NCI-H524 treated with DMSO at 0.1 percent for 48 hours (cell line): ENCODE results near the gene PRKAG3.

Experiments
- DNase-seq: peaks from one replicate; lab custom pipeline; 2025; lab: John Stamatoyannopoulos, UW

The PRKAG3 gene

DNA sequence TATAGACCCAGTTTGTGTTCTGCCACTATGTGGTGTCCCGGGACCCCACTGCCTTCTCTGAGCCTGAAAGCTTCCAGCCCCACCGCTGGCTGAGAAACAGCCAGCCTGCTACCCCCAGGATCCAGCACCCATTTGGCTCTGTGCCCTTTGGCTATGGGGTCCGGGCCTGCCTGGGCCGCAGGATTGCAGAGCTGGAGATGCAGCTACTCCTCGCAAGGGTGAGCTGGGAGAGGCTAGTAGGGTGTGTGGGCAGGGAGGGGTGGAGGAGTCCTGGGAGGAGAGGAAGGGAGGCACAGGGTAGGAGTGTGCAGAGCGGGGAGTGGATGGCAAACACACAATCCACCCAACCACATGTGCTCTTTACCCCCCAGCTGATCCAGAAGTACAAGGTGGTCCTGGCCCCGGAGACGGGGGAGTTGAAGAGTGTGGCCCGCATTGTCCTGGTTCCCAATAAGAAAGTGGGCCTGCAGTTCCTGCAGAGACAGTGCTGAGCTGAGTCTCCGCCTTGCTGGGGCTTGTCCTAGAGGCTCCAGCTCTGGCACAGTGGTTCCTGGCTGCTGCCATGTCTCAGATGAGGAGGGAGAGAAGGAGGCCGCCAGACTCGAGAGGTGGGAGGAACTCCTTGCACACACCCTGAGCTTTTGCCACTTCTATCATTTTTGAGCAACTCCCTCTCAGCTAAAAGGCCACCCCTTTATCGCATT, 16.9 kb downstream of the PRKAG3 start:
- no peak for DNase-seq

DNA sequence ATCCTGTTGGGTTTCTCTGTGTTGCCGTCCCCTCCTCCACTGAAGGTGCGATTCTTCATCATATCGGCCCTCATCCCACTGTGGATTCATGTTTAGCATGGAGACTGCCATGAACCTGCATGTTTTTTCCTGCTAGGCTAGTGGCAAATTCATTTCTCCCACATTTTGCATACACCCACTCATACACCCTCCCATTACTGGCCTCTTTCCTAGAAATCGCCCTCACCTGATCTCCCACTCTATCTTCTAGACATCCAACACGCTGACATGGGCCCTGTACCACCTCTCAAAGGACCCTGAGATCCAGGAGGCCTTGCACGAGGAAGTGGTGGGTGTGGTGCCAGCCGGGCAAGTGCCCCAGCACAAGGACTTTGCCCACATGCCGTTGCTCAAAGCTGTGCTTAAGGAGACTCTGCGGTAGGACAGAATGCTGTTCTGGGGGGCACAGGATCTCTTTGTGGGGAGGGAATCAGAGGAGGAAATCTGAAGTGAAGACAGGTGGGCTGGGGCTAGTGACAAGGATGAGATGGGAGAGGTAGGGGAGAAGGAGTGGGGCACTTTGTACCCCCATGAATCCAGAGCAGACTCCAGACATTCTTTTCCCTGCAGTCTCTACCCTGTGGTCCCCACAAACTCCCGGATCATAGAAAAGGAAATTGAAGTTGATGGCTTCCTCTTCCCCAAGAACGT, 17.7 kb downstream of the PRKAG3 start:
- no peak for DNase-seq

DNA sequence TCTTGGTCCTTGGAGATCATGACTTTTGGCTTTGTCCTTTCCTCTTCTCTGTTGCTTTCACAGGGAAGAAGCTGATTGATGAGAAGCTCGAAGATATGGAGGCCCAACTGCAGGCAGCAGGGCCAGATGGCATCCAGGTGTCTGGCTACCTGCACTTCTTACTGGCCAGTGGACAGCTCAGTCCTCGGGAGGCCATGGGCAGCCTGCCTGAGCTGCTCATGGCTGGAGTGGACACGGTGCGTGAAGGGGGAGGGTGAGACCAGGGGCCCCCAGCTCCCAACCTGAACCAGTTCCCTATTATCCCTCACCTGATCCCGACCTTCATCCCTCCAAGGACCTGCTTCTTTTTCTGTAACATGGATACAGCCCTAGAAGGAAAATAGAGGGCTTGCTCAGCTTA, 18.7 kb downstream of the PRKAG3 start:
- DNase-seq, result no peak

DNA sequence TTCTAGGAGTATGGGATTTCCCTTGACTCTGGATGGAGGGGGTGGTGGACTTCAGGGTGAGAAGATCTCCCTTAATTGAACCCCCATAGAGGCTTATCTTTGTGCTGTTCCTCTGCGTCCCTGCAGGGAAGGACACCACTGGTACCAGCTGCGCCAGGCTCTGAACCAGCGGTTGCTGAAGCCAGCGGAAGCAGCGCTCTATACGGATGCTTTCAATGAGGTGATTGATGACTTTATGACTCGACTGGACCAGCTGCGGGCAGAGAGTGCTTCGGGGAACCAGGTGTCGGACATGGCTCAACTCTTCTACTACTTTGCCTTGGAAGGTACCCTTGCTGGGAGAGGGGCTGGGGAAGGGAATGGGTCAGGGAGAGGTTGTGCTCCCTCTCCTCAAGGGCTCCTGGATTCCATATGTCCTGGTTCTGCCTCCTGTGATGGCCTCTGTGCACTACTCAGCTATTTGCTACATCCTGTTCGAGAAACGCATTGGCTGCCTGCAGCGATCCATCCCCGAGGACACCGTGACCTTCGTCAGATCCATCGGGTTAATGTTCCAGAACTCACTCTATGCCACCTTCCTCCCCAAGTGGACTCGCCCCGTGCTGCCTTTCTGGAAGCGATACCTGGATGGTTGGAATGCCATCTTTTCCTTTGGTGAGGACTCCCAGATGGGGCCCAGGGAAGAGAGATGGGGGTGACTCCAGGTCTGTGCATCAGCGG, 19.3 kb downstream of the PRKAG3 start:
- no peak for DNase-seq

DNA sequence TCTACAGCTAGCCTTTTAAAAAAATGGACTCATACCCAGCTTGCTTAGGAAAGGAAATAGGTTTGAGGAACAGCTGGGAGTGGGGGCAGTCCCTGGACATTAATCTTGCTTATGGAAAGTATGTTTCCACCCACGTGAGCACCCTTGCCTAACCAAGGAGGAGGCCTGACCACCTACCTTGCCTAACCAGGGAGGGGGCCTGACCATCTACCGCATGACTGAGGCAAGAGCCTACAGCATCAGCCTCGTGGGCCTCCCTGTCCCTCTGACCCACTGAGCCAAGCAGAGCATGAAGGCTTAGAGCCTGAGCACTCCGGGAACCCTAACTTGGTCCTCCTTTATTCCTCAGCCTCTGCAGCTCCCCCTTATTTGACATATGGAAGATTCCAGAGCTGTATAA, 20.2 kb downstream of the PRKAG3 start:
- DNase-seq, result no peak

DNA sequence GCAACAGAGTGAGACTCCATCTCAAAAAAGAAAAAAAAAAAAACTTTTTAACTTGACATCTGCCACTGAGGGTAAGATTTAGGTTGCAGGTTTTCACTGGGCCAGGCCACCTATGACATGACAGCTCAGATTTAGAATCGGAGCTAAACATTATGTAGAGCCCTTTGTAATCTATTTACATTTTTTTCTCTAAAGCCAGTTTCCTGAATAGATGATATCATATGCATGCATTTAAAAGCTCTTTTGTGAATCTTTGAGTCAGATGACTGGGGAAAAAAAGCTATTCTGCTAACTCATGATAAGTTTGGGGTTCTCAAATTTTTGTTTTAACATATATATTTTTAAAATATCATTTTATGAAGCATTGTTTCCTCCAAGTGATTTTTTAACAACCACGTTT, 21.3 kb downstream of the PRKAG3 start:
- no peak for DNase-seq

DNA sequence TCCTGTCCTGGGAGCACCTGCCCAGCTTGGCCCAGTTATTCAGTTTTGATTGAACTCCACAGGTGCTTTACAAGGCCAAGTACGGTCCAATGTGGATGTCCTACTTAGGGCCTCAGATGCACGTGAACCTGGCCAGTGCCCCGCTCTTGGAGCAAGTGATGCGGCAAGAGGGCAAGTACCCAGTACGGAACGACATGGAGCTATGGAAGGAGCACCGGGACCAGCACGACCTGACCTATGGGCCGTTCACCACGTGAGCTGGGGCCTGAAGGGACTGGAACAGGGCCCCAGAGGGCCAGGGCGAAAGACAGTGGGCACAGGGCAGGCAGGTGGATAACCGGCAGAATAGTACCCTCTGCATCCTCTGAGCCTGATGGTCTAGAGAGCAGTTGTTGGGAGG, 22.1 kb downstream of the PRKAG3 start:
- no peak for DNase-seq

DNA sequence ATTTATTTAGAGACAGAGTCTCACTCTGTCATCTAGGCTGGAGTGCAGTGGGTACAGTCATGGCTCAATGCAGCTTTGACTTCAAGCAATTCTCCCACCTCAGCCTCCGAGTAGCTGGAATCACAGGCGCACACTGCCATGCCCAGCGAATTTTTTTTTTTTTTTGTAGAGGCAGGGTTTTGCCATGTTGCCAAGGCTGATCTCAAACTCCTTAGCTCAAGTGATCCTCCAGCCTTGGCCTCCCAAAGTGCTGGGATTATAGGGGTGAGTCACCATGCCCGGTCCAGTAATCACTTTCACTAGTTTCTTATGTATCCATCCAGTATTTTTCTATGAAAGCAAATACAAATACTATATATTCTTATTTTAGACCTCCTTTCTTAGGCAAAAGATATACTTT, 24.0 kb downstream of the PRKAG3 start:
- DNase-seq, result no peak

DNA sequence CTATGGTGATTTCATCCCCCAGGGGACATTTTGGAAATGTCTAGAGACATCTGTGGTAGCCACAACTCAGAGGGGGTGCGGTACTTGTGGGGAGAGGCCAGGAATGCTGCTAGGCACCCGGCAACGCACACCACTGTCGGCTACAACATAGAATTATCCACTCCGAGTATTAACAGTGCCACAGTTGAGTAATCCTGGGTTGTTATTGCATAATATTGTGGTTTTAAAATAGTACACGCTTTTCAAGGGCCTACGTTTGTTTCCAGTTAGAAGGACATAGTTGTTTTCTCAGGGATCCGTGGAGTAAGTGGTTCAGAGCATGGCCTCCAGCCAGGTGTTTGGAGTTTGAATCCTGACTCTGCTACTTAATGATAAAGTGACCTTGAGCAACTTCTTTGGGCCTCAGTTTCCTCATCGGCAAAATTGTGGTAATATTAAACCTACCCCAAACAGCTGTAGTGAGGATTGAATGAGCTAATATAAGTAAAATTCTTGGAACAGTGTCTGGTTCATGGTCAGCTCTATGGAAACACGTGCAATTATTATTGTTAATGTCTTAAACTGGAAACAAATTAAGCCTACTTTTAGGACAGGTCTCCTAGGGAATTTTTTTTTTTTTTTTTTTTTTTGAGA, 25.1 kb downstream of the PRKAG3 start:
- DNase-seq, result peak; percentile 38

DNA sequence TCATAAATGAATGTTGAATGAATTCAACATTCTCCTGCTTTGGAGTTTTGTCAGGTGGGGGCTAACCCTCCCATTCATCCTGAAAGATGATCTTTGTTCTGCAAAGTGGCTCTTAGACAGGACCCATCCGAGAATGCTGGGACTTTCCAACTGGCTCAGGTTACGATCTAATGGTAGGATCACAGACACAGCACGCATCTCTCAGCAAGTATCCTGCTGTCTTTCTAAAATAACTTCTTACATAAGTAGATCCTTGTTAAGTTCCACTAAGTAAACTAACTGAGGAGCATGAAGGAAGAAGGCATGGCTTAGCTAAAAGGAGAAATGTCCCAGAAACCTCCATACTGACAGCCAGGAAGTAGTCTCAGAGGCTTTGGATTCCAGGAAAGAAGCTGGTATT, 26.0 kb downstream of the PRKAG3 start:
- DNase-seq, result peak; percentile 49

DNA sequence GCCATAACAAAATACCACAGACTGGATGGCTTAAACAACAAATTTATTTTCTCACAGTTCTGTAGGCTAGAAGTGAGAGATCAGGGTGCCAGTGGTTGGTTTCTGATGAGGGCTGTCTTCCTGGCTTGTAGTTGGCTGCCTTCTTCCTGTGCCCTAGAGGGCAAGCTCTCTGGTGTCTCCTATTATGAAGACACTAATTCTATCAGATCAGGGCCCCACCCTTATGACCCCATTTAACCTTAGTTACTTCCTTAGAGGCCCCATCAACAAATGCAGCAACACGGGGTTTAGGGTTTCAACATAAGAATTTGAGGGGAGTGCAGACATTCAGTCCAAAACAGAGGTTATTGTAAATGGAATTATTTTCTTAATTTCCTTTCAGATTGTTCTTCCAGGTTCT, 26.8 kb downstream of the PRKAG3 start:
- DNase-seq, result no peak

DNA sequence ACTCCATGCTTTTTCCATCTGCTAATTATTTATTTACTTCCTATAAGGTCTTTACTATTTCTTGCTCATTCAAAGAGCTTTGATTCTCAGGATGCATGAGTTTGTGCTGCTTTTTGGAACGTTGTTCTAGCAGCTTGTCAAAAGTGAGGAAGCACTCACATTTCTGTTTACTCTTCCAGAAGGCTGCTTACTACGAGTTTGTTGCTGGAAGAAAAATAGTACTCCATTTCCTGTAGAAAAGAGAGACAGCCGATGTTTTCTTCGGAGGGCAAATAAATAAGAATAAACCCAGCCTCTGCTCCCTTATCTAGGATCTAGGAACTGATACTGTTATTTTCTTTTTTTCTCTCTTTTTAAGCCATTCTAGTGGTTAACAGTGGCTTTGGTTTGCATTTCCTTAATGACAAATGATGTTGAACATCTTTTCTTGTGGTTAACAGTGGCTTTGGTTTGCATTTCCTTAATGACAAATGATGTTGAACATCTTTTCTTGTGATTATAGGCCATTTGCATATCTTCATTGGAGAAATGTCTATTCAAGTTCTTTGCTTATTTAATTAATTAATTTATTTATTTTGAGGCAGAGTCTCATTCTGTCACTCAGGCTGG, 29.1 kb downstream of the PRKAG3 start:
- no peak for DNase-seq

DNA sequence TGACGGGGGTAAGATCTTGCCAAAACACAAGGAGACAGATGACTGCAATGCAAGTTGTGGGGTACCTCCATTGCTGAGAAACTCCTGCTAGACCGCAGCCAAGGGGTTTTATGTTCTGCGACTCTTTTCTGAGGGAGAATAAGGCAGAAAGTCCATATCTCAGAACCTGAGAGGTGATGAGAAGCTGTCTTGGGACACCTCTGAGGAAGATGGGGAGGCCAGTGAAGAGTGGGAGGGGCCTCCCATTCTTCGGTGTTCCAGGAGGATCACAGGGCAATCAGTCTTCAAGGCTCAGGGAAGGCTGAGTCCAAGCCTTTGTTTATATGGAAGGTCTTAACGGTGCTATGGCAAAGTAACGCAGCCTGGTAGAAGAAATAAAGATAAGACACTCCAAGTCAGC, 31.6 kb downstream of the PRKAG3 start:
- no peak for DNase-seq

DNA sequence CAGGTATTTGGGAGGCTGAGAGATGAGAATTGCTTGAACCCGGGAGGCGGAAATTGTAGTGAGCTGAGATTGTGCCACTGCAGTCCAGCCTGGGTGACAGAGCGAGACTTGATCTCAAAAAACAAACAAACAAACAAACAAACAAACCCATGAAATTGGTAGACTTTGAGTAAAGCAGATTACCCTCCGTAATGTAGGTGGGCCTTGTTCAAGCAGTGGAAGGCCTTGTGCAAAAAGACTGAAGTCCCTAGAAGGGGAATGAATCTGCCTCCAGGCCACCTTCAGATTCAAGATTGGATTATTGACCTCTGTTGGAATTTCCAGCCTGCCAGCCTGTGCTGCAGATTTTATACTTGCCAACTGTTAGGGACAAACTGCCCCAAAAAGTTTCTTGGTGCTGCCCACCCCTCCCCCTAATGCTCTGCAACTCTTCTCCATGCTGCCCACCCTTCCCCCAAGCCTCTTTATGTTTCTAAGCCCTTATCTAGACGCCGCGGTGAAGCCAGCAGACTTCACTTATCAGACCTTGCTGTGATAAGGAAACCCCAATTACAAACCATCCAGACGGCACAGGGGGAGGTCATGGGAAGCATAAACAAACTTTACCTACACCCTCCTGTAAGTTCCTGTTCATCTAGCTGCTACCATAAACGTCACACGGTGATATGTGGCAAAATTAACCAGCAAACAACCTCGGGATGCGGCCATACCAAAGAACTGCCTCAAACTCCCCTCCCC, 32.7 kb downstream of the PRKAG3 start:
- no peak for DNase-seq

DNA sequence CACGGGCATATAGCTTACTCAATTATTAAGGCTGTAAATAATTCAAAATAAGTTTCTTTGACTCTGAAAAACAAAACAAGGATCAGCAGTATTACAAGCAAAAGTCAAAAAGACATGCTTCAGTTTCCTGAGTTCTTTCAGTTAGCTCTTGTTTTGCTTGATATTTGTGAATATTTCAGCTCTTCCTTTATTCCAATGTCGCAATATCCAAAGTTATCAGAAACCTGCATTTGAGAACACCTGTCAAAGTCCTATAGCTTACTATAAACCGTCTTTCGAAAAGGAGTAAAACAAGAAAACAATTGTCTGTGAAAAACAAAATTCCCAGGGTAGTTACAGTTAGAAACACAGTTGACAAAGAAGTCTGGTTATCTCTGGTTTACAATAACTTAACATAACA, 34.9 kb downstream of the PRKAG3 start:
- no peak for DNase-seq

DNA sequence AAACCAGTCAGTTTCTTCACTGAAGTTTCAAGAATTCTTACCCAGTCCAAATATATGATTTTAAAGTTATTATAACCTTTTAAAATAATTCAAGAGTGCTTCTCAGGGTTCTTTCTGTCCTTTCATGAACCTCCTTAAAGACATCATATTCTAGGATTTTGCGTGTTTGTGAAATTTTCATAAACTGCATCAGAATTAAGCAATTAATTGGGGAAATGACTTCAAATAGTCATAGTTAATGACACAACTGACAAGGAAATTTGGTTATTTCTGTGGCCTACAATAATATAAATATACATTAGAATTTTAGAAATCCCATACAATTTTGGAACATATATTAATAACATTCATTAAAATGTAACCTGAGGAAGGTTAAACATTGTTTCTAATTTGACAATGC, 39.2 kb downstream of the PRKAG3 start:
- DNase-seq, result no peak

DNA sequence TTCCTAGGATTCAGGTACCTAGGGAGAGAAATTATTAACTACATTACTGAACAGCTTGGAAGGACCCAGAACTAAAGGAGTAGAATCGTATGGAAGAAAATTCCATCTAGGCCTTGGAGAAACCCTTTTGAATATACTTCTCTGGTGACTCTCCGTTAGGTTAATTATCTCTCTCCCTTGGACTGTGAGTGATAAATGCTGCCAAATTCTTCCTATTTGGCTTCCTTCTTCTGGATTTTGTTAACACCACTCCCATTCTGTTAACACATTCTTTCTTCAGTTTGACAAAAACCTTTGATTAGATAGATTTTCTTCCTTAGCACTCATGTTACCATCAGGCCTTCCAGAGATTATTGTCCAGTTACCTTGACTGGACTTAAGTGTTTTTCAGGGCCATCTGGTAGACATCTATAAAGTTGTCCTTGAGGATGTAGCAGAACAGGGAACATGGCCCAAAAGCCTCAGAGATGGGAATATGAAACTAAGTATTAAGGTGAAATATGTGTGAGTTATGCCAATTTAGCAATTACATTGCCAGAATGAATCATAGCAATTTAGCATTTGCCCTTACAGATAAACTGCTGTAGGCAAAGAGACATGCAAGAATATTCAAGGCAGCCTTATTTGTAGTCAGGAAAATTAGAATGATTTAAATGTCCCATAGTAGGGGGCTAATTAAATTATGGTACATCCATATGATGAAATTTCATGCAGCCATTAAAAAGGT, 42.9 kb downstream of the PRKAG3 start:
- no peak for DNase-seq

DNA sequence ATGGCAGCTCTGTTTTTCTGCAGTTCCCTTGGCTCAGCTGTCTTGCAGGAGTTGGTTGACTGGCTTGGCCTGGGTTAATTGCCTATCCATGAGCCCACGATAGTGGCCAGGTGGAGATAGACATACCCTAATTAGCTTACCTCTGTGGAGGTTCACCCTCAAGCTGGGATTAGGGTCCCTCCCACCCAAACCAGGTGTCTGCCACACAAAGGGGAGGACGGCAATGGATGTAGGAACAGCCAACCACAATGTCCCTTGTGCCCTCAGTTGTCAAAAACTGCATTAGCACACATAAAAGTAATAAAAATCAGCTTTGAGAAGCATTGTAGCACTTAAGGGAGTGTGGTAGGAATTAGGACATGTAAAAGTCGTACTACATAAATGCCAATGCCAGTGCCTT, 45.5 kb downstream of the PRKAG3 start:
- DNase-seq, result no peak

DNA sequence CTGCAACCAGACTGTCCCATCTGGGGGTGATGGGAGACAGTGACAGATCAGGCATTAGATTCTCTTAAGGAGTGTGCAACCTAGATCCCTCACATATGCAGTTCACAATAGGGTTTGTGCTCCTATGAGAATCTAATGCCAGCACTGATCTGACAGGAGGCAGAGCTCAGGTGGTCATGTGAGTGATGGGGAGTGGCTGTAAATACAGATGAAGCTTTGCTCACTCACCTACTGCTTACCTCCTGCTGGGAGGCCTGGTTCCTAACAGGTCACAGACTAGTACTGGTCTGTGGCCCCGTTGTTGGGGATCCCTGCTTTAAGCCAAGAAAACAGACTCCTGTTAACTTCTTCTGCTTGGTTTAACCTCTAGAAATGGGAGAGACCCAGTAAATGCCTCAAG, 46.5 kb downstream of the PRKAG3 start:
- DNase-seq, result no peak

DNA sequence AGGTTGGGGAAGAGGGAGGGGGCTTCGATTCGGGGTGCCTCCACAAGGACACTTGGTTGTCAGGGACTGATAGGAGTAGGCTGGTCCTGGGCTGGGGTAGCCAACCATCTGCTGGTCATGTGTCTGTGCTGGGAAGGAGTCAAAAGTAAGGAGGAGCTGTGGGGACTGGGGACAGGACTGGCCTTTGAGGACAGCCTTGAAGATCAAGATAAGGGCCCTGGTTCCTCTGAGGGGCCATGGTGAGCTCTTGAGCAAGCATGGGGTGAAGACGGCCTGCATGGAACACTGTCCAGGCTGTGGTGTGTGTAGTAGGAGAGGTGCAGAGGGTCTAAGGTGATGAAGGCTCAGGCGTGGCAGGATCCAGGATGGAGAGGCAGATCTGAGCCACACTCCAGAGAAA, 47.9 kb downstream of the PRKAG3 start:
- DNase-seq, result no peak

DNA sequence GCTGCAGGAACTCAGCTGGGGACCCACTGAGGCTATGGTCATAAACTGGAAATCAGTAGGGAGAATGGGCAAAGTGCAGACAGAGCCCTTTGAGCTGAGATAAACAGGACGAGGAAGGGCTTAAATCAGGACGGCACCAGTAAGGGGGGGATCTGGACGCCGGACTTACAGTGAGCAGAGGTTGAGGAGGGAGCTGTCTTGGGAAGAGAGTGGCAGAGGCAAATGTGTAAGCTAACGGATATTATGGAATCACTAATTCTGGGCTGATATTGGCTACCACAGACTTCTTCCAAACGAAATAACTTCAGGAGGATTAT, 49.1 kb downstream of the PRKAG3 start:
- DNase-seq, result no peak
